PC-9 (cell line): ENCODE data around the gene INAVA. TPM values are rescaled to one million over a fixed set of nuclear protein-coding genes. Genes with fewer than 3 reads are reported as not detected.

Experiments used
- BruUV-seq: library from RNA; stranded (reverse); fragments of 400-500 nt; replicated peaks from 2 replicates; lab custom pipeline; 2021; lab: Mats Ljungman, UMichigan
- CTCF ChIA-PET: fragments of 300-600 bp; sonication (Branson Sonifier 250); formaldehyde crosslinking; loops from one replicate; lab custom pipeline; 2022; ENCODE audit warnings: antibody characterized with exemption; lab: Charles Lee
- POLR2A ChIA-PET: fragments of 300-600 bp; sonication (Branson Sonifier 250); formaldehyde crosslinking; loops from one replicate; lab custom pipeline; 2022; ENCODE audit warnings: antibody characterized with exemption; ENCODE audit not compliant: unreplicated experiment; lab: Charles Lee
- DNase-seq, 2 experiments: peaks; one replicate each; pipeline versions ENCODE4 v3.0.0 to v3.0.0-alpha.2; 2015 to 2022; ENCODE audit warnings: mixed read lengths in 1 of 2
- H2AFZ ChIP-seq: fragments of 200-600 bp; sonication (generic); 2 replicates; pipeline ENCODE4 v1.8.1; 2017; ENCODE audit warnings: antibody characterized with exemption
- H3F3A ChIP-seq: fragments of 200-600 bp; sonication (generic); 2 replicates; pipeline ENCODE4 v1.8.1; 2017; ENCODE audit warnings: antibody characterized with exemption, mild to moderate bottlenecking, low read depth; ENCODE audit not compliant: insufficient read depth
- H3K27ac ChIP-seq: fragments of 200-600 bp; sonication (generic); 2 replicates; pipeline ENCODE4 v1.6.1; 2016; ENCODE audit warnings: mixed run types
- H3K27me3 ChIP-seq: fragments of 200-600 bp; sonication (generic); 2 replicates; pipeline ENCODE4 v1.6.1; 2016; ENCODE audit warnings: low read depth, mixed run types; ENCODE audit not compliant: insufficient read depth
- H3K36me3 ChIP-seq: fragments of 200-600 bp; sonication (generic); 2 replicates; pipeline ENCODE4 v1.6.1; 2016; ENCODE audit warnings: low read depth, mixed run types
- H3K4me1 ChIP-seq: fragments of 200-600 bp; sonication (generic); replicated peaks from 2 replicates; pipeline ENCODE4 v1.6.1; 2016; ENCODE audit warnings: mixed run types; ENCODE audit not compliant: insufficient read depth
- H3K4me2 ChIP-seq: fragments of 200-600 bp; sonication (generic); 2 replicates; pipeline ENCODE4 v1.6.1; 2017; ENCODE audit warnings: mixed run types
- H3K4me3 ChIP-seq: fragments of 200-600 bp; sonication (generic); 2 replicates; pipeline ENCODE4 v1.6.1; 2016; ENCODE audit warnings: mixed run types
- H3K79me2 ChIP-seq: fragments of 200-600 bp; sonication (generic); 2 replicates; pipeline ENCODE4 v1.6.1; 2017; ENCODE audit warnings: low read depth, mixed run types
- H3K9me2 ChIP-seq: fragments of 200-600 bp; sonication (generic); 2 replicates; pipeline ENCODE4 v1.8.1; 2017; ENCODE audit warnings: mild to moderate bottlenecking; ENCODE audit not compliant: insufficient read depth
- H3K9me3 ChIP-seq: fragments of 200-600 bp; sonication (generic); 2 replicates; pipeline ENCODE4 v1.8.1; 2016; ENCODE audit warnings: low read depth; ENCODE audit not compliant: insufficient read depth
- H4K20me1 ChIP-seq: fragments of 200-600 bp; sonication (generic); 2 replicates; pipeline ENCODE4 v1.8.1; 2017; ENCODE audit not compliant: insufficient read depth
- CTCF ChIP-seq: fragments of 200-600 bp; sonication (generic); conservative IDR thresholded peaks from 2 replicates; pipeline ENCODE4 v1.6.1; 2017; ENCODE audit warnings: mixed run types, antibody characterized with exemption, mild to moderate bottlenecking, moderate library complexity
- EZH2 ChIP-seq: fragments of 200-600 bp; sonication (generic); IDR thresholded peaks from 2 replicates; pipeline ENCODE4 v1.8.0; 2017; ENCODE audit warnings: antibody characterized with exemption, low read depth
- intact Hi-C: fragments of 100-400 bp; cut with micrococcal nuclease; formaldehyde crosslinking; loops from one replicate; pipeline ENCODE4 v1.10.0; 2022; ENCODE audit not compliant: unreplicated experiment
- total RNA-seq: library from RNA; stranded (reverse); gene quantifications from 2 replicates; pipeline ENCODE4 v1.2.3, GENCODE V29; 2021

Gene INAVA
- total RNA-seq, 1 experiment from 2014 or later, result 49.8 TPM

DNA sequence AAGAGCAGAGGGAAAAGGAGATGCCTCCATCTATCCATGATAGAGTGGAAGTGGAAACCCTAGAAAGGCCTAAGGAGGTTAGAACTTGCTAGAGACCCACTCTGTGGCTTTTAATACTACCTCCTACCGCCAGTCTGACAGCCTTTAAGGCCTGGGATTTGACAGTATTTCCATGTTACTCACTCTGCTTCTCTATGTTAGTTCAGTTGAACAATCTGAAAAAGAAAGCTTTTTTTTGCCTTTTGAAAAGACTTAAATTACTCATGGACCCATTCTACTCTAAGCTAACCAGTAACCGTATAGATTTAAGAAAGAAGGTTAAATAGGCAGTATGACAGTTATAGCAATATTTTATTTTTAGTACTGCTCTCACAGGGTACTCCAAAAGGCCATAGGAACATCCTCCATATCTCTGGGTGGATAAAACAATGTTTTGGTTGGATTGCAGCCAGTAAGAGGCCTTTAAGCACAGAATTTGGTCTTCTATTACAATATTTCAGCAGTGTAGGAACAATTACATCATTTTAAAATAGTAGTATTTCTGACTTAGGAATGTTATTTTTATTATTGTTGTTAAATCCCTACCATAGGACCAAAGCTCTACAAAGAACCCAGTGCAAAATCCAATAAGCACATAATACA, 37.9 kb upstream of the INAVA start:
- POLR2A ChIA-PET, result no interaction called here
- H3K9me2 ChIP-seq, result no peaks in the 10 kb centered on the region
- no peaks in the 10 kb centered on the region for H3F3A ChIP-seq
- H3K27me3 ChIP-seq, result no peaks in the 10 kb centered on the region
- CTCF ChIA-PET, result no interaction called here
- no peak overlapping the region for H2AFZ ChIP-seq
- H3K4me1 ChIP-seq, result no peaks in the 10 kb centered on the region
- no peaks in the 10 kb centered on the region for H3K79me2 ChIP-seq
- DNase-seq, result no peak
- no TSS peak for BruUV-seq
- peaks cover 34% of the 10 kb centered on the region for H3K36me3 ChIP-seq
- no peak overlapping the region for H3K27ac ChIP-seq
- no peaks in the 10 kb centered on the region for H4K20me1 ChIP-seq
- no peaks in the 10 kb centered on the region for H3K9me3 ChIP-seq
- no peak for TF ChIP-seq EZH2
- TF ChIP-seq CTCF, result no peak
- intact Hi-C loops, result no loop called here
- H3K4me2 ChIP-seq, result no peak overlapping the region
- H3K4me3 ChIP-seq, result no peak overlapping the region

- no peaks in the 10 kb centered on the region for H3K9me2 ChIP-seq
- intact Hi-C loops, result no loop called here
- CTCF ChIA-PET, result no interaction called here
- H3K9me3 ChIP-seq, result no peaks in the 10 kb centered on the region
- POLR2A ChIA-PET, result no interaction called here
- H4K20me1 ChIP-seq, result no peaks in the 10 kb centered on the region
- no peaks in the 10 kb centered on the region for H3K27me3 ChIP-seq
- no peak for TF ChIP-seq CTCF
- TF ChIP-seq EZH2, result no peak
- no peak overlapping the region for H2AFZ ChIP-seq
- peaks cover 30% of the 10 kb centered on the region for H3K36me3 ChIP-seq
- no peaks in the 10 kb centered on the region for H3K79me2 ChIP-seq
- H3K4me2 ChIP-seq, result no peak overlapping the region
- no TSS peak for BruUV-seq
- DNase-seq, result no peak
- no peak overlapping the region for H3K4me3 ChIP-seq
- H3F3A ChIP-seq, result no peaks in the 10 kb centered on the region
- H3K27ac ChIP-seq, result no peak overlapping the region
- no peaks in the 10 kb centered on the region for H3K4me1 ChIP-seq
Observed at GRCh38 chr1:200857804-200858203, 36.9 kb upstream of the INAVA start.

DNA sequence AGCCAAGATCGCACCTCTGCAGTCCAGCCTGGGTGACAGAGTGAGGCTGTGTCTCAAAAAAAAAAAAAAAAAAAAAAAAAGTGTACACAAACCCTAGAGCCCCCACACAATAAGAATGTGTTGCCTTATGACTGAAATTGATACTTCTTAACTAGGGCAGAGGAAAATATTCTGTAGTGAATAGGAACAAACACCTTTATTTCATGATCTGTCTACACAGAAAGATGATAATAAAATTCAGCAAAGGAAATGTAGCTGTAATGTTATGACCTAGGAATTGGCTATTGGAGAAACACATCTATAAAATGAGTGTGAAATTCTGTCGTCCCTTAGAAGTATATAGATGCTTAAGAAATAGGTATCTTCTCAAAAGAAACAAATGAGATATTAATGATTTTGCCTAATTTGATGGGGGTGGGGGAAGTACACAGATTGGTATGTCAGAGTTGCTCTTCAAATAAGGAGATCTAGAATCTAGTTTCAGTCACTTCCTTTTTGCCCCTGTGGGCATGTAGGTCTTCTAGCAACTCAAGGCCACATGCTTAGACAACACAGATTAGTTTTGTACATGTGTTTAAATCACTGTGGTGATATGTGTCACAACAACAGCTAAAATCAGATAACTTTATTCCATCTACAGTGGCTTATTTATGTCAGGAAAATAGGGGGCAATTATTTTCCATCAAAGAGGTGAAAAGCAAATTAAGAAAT, 32.6 kb upstream of the INAVA start:
- no peak overlapping the region for H3K4me2 ChIP-seq
- H2AFZ ChIP-seq, result no peak overlapping the region
- no peaks in the 10 kb centered on the region for H3K79me2 ChIP-seq
- ChIA-PET POLR2A (no interaction called here), CTCF (no interaction called here)
- no peak for TF ChIP-seq EZH2
- no peak for TF ChIP-seq CTCF
- H3K27me3 ChIP-seq, result no peaks in the 10 kb centered on the region
- intact Hi-C loops, result no loop called here
- no peaks in the 10 kb centered on the region for H3K9me3 ChIP-seq
- H4K20me1 ChIP-seq, result no peaks in the 10 kb centered on the region
- no peaks in the 10 kb centered on the region for H3K9me2 ChIP-seq
- no peak overlapping the region for H3K27ac ChIP-seq
- H3K4me1 ChIP-seq, result no peaks in the 10 kb centered on the region
- DNase-seq, result no peak
- BruUV-seq, result no TSS peak
- H3K36me3 ChIP-seq, result peaks cover 16% of the 10 kb centered on the region; the same call in 1 of the 2 replicates
- no peak overlapping the region for H3K4me3 ChIP-seq
- H3F3A ChIP-seq, result peaks cover 7% of the 10 kb centered on the region; the same call in 1 of the 2 replicates
